A549 (cell line): ENCODE results near the gene BTBD6. TPM values are rescaled to one million over a fixed set of nuclear protein-coding genes. Genes with fewer than 3 reads are reported as not detected.

Experiments used
- ATAC-seq, 2 experiments: fragments of 200-7000 bp in 1 of 2; fragments of >200 bp in 1 of 2; cut with Nextera tagmentation in 1 of 2; cut with Tn5 transposase in 1 of 2; 3 replicates each; pipeline versions ENCODE4 v1.8.0 to v1.9.1; 2018 to 2020; ENCODE audit warnings: mild to moderate bottlenecking in 1 of 2, moderate library complexity in 1 of 2
- CTCF ChIA-PET: fragments of 300-600 bp; sonication (Branson Sonifier 250); formaldehyde crosslinking; extraction: SDS; loops from one replicate; lab custom pipeline; 2021; ENCODE audit warnings: antibody characterized with exemption, inconsistent platforms; lab: Yijun Ruan, JAX
- POLR2A ChIA-PET: fragments of 350-600 bp; formaldehyde crosslinking; extraction: SDS; loops from one replicate; lab custom pipeline; 2021; ENCODE audit warnings: antibody characterized with exemption, inconsistent platforms; lab: Yijun Ruan, JAX
- DNase-seq, 2 experiments: peaks; one replicate each; pipeline versions ENCODE4 v3.0.0 to v3.0.0-alpha.2; 2011 to 2016; ENCODE audit warnings: low read depth in 1 of 2, low spot score in 1 of 2
- FAIRE-seq: peaks from 2 replicates; lab custom pipeline; 2011; peaks lifted over from hg19 to GRCh38; lab: Jason Lieb, UNC
- H3K27ac ChIP-seq, 2 experiments: fragments of >200 bp; sonication (Bioruptor Twin); formaldehyde crosslinking; 3 replicates each; pipeline ENCODE4 v1.5.1; 2016 to 2017
- H3K4me1 ChIP-seq: fragments of >200 bp; sonication (Bioruptor Twin); formaldehyde crosslinking; 3 replicates; pipeline ENCODE4 v1.6.1; 2016
- H3K4me2 ChIP-seq: fragments of >200 bp; sonication (Bioruptor Twin); formaldehyde crosslinking; 3 replicates; pipeline ENCODE4 v1.6.1; 2016
- H3K4me3 ChIP-seq: fragments of >200 bp; sonication (Bioruptor Twin); formaldehyde crosslinking; 3 replicates; pipeline ENCODE4 v1.5.1; 2016
- H3K9me3 ChIP-seq: fragments of >200 bp; sonication (Bioruptor Twin); formaldehyde crosslinking; 3 replicates; pipeline ENCODE4 v1.6.1; 2016
- BCL3 ChIP-seq: fragments of >200 bp; sonication (Bioruptor Twin); formaldehyde crosslinking; IDR thresholded peaks from 3 replicates; pipeline ENCODE4 v1.6.1; 2016
- CBX2 ChIP-seq: fragments of 200-600 bp; sonication (generic); IDR thresholded peaks from 2 replicates; pipeline ENCODE4 v1.6.1; 2016; ENCODE audit warnings: low read depth, mild to moderate bottlenecking, borderline replicate concordance
- CBX8 ChIP-seq: fragments of 200-600 bp; sonication (generic); IDR thresholded peaks from 2 replicates; pipeline ENCODE4 v1.6.1; 2016
- CHD4 ChIP-seq: fragments of 200-600 bp; sonication (generic); IDR thresholded peaks from 2 replicates; pipeline ENCODE4 v1.6.1; 2016; ENCODE audit warnings: antibody characterized with exemption, mild to moderate bottlenecking, borderline replicate concordance
- ELK1 ChIP-seq: fragments of 150-350 bp; IDR thresholded peaks from 2 replicates; pipeline ENCODE4 v1.6.1; 2014; ENCODE audit warnings: low read depth, mild to moderate bottlenecking, low read length
- ESRRA ChIP-seq: fragments of 150-350 bp; IDR thresholded peaks from 2 replicates; pipeline ENCODE4 v1.6.1; 2014; ENCODE audit warnings: mild to moderate bottlenecking, low read length, borderline replicate concordance
- FOSB ChIP-seq: fragments of 250-450 bp; sonication (Bioruptor Pico); IDR thresholded peaks from 2 replicates; pipeline ENCODE4 v1.5.0; 2020; ENCODE audit warnings: mild to moderate bottlenecking, moderate library complexity
- GATA3 ChIP-seq: IDR thresholded peaks from 2 replicates; pipeline ENCODE4 v1.6.1; 2012; ENCODE audit warnings: borderline replicate concordance
- HDAC2 ChIP-seq: fragments of 200-600 bp; sonication (generic); IDR thresholded peaks from 2 replicates; pipeline ENCODE4 v1.6.1; 2016
- HEYL ChIP-seq: fragments of 250-450 bp; sonication (Bioruptor Pico); IDR thresholded peaks from 2 replicates; pipeline ENCODE4 v1.8.0; 2021; ENCODE audit warnings: mild to moderate bottlenecking, moderate library complexity
- HOXA7 ChIP-seq: fragments of 250-450 bp; sonication (Bioruptor Pico); IDR thresholded peaks from 2 replicates; pipeline ENCODE4 v1.5.0; 2020; ENCODE audit warnings: mild to moderate bottlenecking, moderate library complexity
- HOXB5 ChIP-seq: fragments of 250-450 bp; sonication (Bioruptor Pico); IDR thresholded peaks from 2 replicates; pipeline ENCODE4 v1.5.0; 2020; ENCODE audit warnings: mild to moderate bottlenecking, moderate library complexity
- JUNB ChIP-seq: fragments of >200 bp; sonication (Bioruptor Twin); formaldehyde crosslinking; IDR thresholded peaks from 2 replicates; pipeline ENCODE4 v1.6.1; 2016
- MAFK ChIP-seq: fragments of 450-650 bp; IDR thresholded peaks from 2 replicates; pipeline ENCODE4 v1.6.1; 2014; ENCODE audit not compliant: partially characterized antibody
- MAZ ChIP-seq: fragments of 150-350 bp; IDR thresholded peaks from 2 replicates; pipeline ENCODE4 v1.6.1; 2014; ENCODE audit warnings: antibody characterized with exemption, low read depth, low read length, borderline replicate concordance
- NR3C1 ChIP-seq: fragments of >200 bp; sonication (Bioruptor Twin); formaldehyde crosslinking; IDR thresholded peaks from 3 replicates; pipeline ENCODE4 v1.6.1; 2017
- PHF8 ChIP-seq: fragments of 200-600 bp; sonication (generic); IDR thresholded peaks from 2 replicates; pipeline ENCODE4 v1.6.1; 2016; ENCODE audit warnings: low read depth, mild to moderate bottlenecking, antibody characterized with exemption, moderate library complexity, borderline replicate concordance
- RARB ChIP-seq: fragments of 250-450 bp; sonication (Bioruptor Pico); IDR thresholded peaks from 2 replicates; pipeline ENCODE4 v1.8.0; 2021; ENCODE audit warnings: mild to moderate bottlenecking, moderate library complexity
- RNF2 ChIP-seq: fragments of 200-600 bp; sonication (generic); IDR thresholded peaks from 2 replicates; pipeline ENCODE4 v1.6.1; 2016; ENCODE audit warnings: low read depth, mild to moderate bottlenecking, antibody characterized with exemption, moderate library complexity, borderline replicate concordance
- SMC3 ChIP-seq: fragments of >200 bp; sonication (Bioruptor Twin); formaldehyde crosslinking; IDR thresholded peaks from 3 replicates; pipeline ENCODE4 v1.6.1; 2018; ENCODE audit warnings: inconsistent platforms
- TP53 ChIP-seq: fragments of 250-450 bp; sonication (Bioruptor Pico); IDR thresholded peaks from 2 replicates; pipeline ENCODE4 v1.5.0; 2021; ENCODE audit warnings: mild to moderate bottlenecking, moderate library complexity
- ZSCAN20 ChIP-seq: fragments of 250-450 bp; sonication (Bioruptor Pico); IDR thresholded peaks from 2 replicates; pipeline ENCODE4 v1.8.0; 2022; ENCODE audit warnings: mild to moderate bottlenecking, moderate library complexity
- whole genome bisulfite sequencing: methylation state at CpG from one replicate; pipeline ENCODE4 v1.1.6; 2017; ENCODE audit errors: missing lambda C conversion rate; 5-methylcytosine and 5-hydroxymethylcytosine counted together
- polyA plus RNA-seq, 4 experiments: library from polyadenylated mRNA; depleted of rRNA in 3 of 4; stranded (reverse); fragments of >200 nt; fragmentation: RNase III in 1 of 4; extraction: RNeasy Plus Mini Kit Qiagen cat#74134 plus additional on column Dnase treatment in 1 of 4; gene quantifications; 2 replicates in 3 of 4; 3 replicates in 1 of 4; pipeline ENCODE4 v1.2.3, GENCODE V29; 2011 to 2017
- TF ChIP-seq, protein P1 (sequence below): fragments of 250-450 bp; sonication (Bioruptor Pico); IDR thresholded peaks from 2 replicates; pipeline ENCODE4 v1.5.0; 2021; ENCODE audit warnings: mild to moderate bottlenecking, moderate library complexity, borderline replicate concordance
- TF ChIP-seq, protein P2 (sequence below): IDR thresholded peaks from 2 replicates; pipeline ENCODE4 v1.6.1; 2012; ENCODE audit warnings: low read depth, borderline replicate concordance

Gene BTBD6
- polyA plus RNA-seq, 2 of the 4 experiments (the other 2 are of a cell fraction) = 16.1 to 33.6 TPM

DNA sequence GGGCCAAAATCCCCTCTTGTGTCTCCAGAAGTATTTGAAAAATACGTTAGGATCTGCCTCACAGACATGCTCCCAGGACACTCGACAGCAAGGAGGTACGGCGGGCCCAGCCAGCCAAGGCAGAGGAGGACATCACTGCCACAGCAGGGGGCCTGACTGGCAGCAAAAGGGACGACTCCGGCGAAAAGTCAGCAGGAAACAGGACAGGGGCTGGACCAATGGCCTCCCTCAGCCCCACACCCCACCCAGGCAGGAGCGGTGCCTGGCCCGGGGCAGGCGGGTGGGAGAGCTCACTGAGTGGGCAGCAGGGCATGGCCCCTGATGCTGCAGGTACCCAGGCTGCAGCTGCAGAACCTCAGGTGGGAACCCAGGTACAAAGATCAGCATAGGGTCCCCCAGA is 34.7 kb downstream of the BTBD6 start:
- no peak for DNase-seq
- TF ChIP-seq SMC3 (no peak), CHD4 (no peak), BCL3 (no peak), FOSB (CRISPR knock-in tag) (no peak), ELK1 (no peak), PHF8 (no peak), MAFK (no peak), CBX8 (no peak), RARB (CRISPR knock-in tag) (no peak), RNF2 (no peak), GATA3 (no peak), MAZ (no peak), HDAC2 (no peak)
- TF ChIP-seq, protein P1, sequence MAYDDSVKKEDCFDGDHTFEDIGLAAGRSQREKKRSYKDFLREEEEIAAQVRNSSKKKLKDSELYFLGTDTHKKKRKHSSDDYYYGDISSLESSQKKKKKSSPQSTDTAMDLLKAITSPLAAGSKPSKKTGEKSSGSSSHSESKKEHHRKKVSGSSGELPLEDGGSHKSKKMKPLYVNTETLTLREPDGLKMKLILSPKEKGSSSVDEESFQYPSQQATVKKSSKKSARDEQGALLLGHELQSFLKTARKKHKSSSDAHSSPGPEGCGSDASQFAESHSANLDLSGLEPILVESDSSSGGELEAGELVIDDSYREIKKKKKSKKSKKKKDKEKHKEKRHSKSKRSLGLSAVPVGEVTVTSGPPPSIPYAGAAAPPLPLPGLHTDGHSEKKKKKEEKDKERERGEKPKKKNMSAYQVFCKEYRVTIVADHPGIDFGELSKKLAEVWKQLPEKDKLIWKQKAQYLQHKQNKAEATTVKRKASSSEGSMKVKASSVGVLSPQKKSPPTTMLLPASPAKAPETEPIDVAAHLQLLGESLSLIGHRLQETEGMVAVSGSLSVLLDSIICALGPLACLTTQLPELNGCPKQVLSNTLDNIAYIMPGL (CRISPR knock-in tag) = no peak
- no peak for FAIRE-seq
- WGBS = 85% methylated on average over 10 of the region's 10 CpGs
- POLR2A ChIA-PET = no interaction called here
- H3K9me3 ChIP-seq = no peaks in the 10 kb centered on the region
- peaks cover 4% of the 10 kb centered on the region; the same call in 1 of the 3 replicates for H3K4me1 ChIP-seq
- CTCF ChIA-PET = interaction anchor here (1.0 to 3.2 kb wide), 16 partner anchors 9 to 197 kb away, joined by 3 to 32 read pairs (median 6); no protein-coding TSS in a partner anchor
- H3K4me2 ChIP-seq = no peak overlapping the region
- no peak overlapping the region for H3K4me3 ChIP-seq
- H3K27ac ChIP-seq = no peak overlapping the region
- ATAC-seq = no peak

DNA sequence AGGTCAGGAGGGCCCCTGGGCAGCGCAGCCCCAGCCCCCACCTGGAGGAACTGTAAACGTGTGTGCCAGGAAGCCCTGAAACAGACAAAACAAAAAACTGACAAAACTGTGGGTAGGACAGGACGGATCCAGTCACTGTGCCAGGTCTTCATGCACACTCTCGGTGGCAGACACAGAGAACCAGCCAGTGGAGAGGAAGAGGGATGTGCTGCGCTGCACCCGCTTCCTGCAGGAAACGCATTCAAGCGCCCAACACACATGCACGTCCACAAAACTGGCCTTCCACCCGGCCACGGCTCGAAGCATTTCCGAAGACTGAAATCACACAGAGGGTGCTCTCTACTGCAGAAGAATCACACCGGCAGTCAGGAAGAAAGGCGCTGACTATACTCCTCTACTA is 35.6 kb downstream of the BTBD6 start:
- Histone ChIP-seq H3K4me1 (peaks cover 4% of the 10 kb centered on the region; the same call in 1 of the 3 replicates), H3K4me2 (no peak overlapping the region), H3K9me3 (no peaks in the 10 kb centered on the region), H3K27ac (no peak overlapping the region)
- 86% methylated on average over 15 of the region's 15 CpGs for WGBS
- no peak for DNase-seq
- ATAC-seq = no peak
- TF ChIP-seq FOSB (CRISPR knock-in tag) (no peak), ZSCAN20 (CRISPR knock-in tag) (no peak), HOXA7 (CRISPR knock-in tag) (no peak), HDAC2 (no peak), NR3C1 (no peak), CBX2 (no peak), TP53 (CRISPR knock-in tag) (no peak), HOXB5 (no peak), JUNB (no peak), HEYL (CRISPR knock-in tag) (no peak), ELK1 (no peak), ESRRA (no peak), RNF2 (no peak), RARB (CRISPR knock-in tag) (no peak)
- TF ChIP-seq, protein P2, sequence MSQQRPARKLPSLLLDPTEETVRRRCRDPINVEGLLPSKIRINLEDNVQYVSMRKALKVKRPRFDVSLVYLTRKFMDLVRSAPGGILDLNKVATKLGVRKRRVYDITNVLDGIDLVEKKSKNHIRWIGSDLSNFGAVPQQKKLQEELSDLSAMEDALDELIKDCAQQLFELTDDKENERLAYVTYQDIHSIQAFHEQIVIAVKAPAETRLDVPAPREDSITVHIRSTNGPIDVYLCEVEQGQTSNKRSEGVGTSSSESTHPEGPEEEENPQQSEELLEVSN = no peak
- TF ChIP-seq, all 56 proteins: peak for 0
- FAIRE-seq = no peak
- ChIA-PET POLR2A (no interaction called here), CTCF (interaction anchor here (1.5 to 3.2 kb wide), 3 partner anchors 15 to 80 kb away, joined by 4 to 17 read pairs (median 13); no protein-coding TSS in a partner anchor)
- H3K4me3 ChIP-seq = no peak overlapping the region
